ENCODE results near the gene OPHN1.

The OPHN1 gene

DNA sequence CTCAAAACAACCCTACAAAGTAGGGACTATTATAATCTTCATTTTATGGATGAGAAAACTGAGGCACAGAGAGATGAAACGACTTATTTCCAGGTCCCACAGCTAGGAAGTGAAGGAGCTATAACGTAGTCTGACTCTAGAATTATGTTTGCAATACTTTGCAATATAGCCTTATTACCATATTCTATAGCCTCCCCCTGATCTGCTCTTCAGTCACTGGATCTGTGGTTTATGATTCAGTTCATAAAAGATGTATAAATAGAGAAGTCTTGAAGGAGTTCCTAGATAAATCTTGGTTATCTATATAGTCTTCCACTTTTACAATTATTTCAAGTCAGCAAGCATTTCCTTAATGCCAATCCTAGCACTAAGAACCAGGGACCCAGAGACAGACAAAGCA, 57.5 kb downstream of the OPHN1 start:
- TF ChIP-seq, protein P1, sequence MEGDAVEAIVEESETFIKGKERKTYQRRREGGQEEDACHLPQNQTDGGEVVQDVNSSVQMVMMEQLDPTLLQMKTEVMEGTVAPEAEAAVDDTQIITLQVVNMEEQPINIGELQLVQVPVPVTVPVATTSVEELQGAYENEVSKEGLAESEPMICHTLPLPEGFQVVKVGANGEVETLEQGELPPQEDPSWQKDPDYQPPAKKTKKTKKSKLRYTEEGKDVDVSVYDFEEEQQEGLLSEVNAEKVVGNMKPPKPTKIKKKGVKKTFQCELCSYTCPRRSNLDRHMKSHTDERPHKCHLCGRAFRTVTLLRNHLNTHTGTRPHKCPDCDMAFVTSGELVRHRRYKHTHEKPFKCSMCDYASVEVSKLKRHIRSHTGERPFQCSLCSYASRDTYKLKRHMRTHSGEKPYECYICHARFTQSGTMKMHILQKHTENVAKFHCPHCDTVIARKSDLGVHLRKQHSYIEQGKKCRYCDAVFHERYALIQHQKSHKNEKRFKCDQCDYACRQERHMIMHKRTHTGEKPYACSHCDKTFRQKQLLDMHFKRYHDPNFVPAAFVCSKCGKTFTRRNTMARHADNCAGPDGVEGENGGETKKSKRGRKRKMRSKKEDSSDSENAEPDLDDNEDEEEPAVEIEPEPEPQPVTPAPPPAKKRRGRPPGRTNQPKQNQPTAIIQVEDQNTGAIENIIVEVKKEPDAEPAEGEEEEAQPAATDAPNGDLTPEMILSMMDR (IDR thresholded peaks at IDR 0.05; ENCODE audit: borderline replicate concordance, insufficient read depth, low read depth, low read length), result no peak
- H3K4me3 ChIP-seq (ENCODE audit: low read depth, low read length), result no peak overlapping the region

DNA sequence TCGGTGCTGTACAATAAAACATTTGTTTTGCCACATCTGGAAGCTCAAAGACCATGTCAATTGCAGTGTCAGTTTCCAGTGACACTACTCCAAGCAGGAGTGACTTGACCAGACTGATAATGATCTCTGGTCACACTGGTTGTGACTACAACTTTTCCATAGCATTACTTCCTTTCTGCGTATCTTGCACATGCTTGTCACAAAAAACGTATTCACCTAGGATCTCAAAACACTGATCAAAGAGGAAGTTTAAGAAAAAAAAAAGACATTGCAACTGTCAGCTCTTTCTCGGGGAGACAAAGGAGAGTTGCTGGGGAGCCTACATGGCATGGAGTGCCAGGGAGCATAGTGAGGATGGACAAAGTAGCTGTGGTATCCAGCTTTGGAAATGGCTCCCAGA, 60.6 kb downstream of the OPHN1 start:
- TF ChIP-seq, protein P1 (IDR thresholded peaks at IDR 0.05; ENCODE audit: borderline replicate concordance, insufficient read depth, low read depth, low read length), result no peak
- no peak overlapping the region for H3K4me3 ChIP-seq (ENCODE audit: low read depth, low read length)

DNA sequence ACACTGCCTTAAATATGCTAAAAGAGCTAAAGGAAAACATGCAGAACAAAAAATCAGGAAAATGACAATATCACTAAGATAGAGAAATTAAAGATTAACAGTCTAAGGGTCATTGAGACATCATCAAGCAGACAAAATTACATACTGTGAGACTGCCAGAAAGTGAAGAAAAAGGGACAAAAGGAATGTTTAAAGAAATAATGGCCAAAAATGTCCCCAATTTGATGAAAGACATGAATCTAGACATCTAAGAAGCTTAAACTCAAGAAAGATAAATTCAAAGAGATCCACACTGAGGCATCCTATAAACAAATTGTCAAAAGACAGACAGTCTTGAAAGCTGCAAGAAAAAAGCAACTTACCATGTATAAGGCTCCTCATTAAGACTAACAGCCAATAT, 63.7 kb downstream of the OPHN1 start:
- H3K4me3 ChIP-seq (ENCODE audit: low read depth, low read length), result no peak overlapping the region
- TF ChIP-seq, protein P1 (IDR thresholded peaks at IDR 0.05; ENCODE audit: borderline replicate concordance, insufficient read depth, low read depth, low read length), result no peak

DNA sequence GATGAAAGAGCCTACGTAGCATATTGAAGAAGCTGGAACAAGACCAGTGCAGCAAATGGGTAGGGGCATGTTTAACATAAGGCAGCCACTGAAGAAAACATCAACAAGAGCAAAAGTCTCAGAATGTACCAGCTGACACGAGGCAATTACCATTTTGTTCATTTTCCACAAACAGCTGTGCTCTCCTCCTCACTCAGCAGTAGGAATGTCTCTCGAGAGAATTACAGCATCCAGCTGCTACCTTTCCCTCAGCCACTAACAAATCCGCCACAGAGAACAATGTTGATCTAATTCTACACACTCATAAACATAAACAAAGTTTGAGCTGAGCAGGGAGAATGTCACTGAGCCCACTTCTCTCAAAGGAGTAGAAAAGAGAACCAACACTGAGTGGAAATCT, 68.0 kb downstream of the OPHN1 start:
- no peak overlapping the region for H3K4me3 ChIP-seq (ENCODE audit: low read depth, low read length)
- TF ChIP-seq, protein P1 (IDR thresholded peaks at IDR 0.05; ENCODE audit: borderline replicate concordance, insufficient read depth, low read depth, low read length), result no peak

DNA sequence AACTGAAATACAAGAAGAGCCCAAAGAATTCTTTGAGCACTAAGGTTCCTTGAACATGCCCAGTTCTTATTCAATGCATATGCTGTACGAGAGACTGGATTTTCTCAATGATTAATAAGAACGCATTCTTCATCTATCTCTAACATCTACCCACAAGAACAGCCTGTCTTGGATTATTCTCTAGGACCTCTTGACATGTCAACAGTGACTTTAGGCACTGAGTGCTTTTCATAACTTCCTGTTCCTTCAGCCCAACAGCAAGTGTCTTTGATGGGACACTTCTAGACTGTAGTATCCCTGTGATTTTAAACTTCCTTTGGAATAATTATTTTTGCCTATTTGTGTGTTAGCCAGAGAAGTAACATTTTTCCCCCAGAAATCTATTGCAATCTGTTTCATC, 69.3 kb downstream of the OPHN1 start:
- TF ChIP-seq, protein P1 (IDR thresholded peaks at IDR 0.05; ENCODE audit: borderline replicate concordance, insufficient read depth, low read depth, low read length), result no peak
- H3K4me3 ChIP-seq (ENCODE audit: low read depth, low read length), result no peak overlapping the region

DNA sequence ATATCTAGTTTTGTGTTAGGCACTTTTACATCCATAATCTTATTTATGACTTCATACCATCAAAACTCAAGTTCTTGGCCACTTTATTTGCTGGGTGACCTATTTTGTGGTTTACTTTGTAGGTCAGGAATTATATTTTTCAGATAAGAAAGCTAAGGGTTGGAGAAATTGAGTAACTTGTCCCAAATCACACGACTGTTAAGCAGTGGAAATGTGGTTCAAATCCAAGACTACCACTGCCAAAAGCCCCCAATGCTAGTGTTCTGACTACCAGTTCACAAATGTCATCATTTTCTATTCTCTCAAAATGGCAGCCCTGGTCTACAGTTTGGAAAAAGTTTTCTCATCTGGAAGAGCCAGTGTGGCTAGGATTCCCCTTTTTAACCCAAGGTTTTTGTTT, 74.6 kb downstream of the OPHN1 start:
- TF ChIP-seq, protein P1 (IDR thresholded peaks at IDR 0.05; ENCODE audit: borderline replicate concordance, insufficient read depth, low read depth, low read length), result no peak
- H3K4me3 ChIP-seq (ENCODE audit: low read depth, low read length), result no peak overlapping the region

DNA sequence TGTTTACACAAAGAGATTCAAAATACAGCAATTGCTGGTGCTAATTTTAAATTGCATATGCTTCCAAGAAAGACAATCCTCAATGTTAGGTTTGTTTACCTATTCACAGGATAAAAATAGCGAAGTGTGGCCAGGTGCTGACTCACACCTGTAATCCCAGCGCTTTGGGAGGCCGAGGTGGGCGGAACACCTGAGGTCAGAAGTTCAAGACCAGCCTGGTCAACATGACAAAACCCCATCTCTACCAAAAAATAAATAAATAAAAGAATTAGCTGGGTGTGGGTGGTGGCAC, 77.7 kb downstream of the OPHN1 start:
- H3K4me3 ChIP-seq (ENCODE audit: low read depth, low read length), result no peak overlapping the region
- TF ChIP-seq, protein P1 (IDR thresholded peaks at IDR 0.05; ENCODE audit: borderline replicate concordance, insufficient read depth, low read depth, low read length), result no peak

Measured in GM12875 (cell line).